ENCODE measurements around the gene FAAP24.
"Not testable (repeated sequence)": the region's sequence is repeated elsewhere in the genome, so short reads cannot be mapped to it uniquely, and the experiment has no call there.

FAAP24 gene

DNA sequence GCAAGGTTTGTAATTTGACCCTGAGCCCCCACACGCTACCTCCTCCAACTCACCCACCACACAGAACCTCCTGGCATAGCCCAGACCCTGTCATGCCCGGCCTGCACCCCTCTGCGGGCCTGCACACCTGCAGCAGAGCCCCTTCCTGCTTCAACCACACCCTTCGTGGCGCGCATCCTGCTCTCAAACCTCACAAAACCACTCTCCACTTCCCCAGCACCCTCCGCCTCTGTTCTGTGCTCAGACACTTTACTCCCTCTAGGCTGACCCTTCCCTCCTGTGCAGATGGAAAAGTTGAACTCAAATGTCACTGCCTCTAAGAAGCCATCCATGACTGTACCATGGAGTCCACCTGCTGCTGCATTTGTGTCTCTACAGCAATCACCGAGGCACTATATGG is 28.5 kb downstream of the FAAP24 start:
- DNase-seq, result no peak

GRCh38 chr19:33000910-33001309 is 28.9 kb downstream of the FAAP24 start:
- no peak for DNase-seq

GRCh38 chr19:33002126-33002865 is 30.3 kb downstream of the FAAP24 start:
- DNase-seq, result not testable (repeated sequence)

DNA sequence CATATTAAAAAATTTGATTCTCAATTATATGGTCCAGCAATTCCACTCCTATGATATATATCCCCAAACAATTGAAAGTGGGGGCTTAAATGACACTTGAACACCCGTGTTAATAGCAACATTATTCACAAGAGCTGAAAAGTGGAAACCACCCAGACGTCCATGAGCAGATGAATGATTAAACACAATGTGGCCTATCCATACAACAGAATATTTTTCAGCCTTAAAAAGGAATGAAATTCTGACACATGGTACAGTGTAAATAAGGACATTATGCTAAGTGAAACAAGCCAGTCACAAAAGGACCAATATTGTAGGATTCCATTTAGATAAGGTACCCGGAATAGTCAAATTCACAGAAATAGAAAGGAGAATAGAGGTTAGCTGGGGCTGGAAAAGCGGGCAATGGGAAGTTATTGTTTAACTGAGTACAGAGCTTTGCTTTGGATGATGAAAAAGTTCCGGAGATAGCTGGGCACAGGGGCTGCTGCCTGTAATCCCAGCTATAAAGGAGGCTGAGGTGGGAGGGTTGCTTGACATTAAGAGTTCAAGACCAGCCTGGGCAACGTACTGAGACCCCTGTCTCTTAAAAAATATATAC is 31.5 kb downstream of the FAAP24 start:
- DNase-seq, result not testable (repeated sequence)

- no peak for DNase-seq
Observed at GRCh38 chr19:33005440-33005839, 33.4 kb downstream of the FAAP24 start.

DNA sequence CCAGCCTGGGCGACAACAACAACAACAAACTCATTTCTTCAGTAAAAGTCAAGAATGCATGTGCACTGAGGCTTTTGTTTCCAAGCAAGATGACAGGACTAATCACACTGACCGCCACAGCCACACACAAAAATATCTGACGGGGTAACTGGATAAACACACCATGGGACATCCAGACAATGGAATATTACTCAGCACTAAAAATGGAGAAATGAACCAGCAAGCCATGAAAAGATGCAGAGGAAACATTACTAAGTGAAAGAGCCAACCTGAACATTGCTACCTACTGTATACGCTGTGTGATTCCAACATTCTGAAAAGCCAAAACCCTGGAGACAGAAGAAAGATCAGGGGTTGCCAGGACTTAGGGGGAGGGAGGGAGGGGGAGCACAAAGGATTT is 36.7 kb downstream of the FAAP24 start:
- DNase-seq, result no peak

DNA sequence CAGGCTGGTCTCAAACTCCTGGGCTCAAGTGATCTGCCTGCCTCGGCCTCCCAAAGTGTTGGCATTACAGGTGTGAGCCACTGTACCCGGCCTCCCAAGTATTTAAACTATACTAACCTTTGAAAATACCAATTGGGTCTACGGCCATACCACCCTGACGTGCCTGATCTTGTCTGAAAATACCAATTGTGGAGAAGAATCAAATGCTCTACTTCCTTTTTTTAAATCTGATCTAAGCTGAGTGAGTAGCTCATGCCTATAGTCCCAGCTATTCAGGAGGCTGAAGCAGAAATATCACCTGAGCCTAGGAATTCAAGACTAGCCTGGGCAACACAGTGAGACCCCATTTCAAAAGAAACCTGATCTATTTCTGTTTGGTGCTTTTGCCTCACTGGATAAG is 38.8 kb downstream of the FAAP24 start:
- DNase-seq, result not testable (repeated sequence)

GRCh38 chr19:33022472-33023116 is 50.6 kb downstream of the FAAP24 start:
- DNase-seq, result no peak

DNA sequence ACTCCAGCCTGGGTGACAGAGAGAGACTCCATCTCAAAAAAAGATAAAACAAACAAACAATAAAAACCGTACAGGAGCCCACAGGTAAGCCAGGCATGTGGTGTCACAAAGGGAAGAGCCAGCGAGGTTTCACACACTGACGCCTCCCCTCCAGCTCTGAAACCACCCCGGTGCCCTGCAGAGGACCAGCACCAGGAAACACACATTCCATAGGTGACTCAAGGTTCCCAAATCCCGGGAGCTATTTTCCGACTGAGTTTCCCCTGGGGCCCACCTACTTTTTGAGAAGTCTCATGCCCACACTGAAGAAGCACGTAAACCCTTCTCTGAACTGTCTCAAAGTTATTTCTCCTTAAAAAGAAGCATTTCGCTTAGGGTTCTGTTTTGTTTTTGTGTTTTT is 52.4 kb downstream of the FAAP24 start:
- no peak for DNase-seq

DNA sequence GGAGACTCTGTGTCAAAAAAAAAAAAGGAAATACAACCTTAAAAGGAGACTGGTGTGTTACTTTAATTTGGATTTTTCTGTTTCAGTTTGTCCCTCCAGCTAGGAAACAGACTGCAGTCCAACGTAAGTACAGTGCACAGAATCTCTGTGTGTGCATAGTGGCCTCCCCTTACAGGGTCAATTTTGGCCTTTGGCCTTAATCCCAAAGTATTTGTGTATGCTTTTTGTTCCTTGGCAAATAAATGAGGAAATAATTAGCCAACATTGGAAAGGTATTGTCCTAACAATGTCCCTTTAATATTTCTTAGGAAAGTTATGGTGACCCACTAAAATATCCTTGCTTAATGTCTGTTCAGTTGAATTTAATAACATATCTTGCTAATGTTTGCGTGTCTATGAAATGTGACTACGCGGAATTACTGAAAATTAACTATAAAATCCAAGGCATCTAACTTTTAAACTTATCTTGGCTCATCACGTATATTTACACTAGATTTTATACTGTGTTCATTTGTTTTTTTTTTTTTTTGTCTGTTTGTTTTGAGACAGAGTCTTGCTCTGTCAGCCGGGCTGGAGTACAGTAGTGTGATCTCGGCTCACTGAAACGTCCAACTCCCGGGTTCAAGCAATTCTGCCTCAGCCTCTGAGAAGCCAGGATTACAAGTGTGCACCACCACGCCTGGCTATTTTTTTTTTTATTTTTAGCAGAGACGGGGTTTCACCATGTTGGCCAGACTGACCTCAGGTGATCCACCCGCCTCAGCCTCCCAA is 53.6 kb downstream of the FAAP24 start:
- not testable (repeated sequence) for DNase-seq

DNA sequence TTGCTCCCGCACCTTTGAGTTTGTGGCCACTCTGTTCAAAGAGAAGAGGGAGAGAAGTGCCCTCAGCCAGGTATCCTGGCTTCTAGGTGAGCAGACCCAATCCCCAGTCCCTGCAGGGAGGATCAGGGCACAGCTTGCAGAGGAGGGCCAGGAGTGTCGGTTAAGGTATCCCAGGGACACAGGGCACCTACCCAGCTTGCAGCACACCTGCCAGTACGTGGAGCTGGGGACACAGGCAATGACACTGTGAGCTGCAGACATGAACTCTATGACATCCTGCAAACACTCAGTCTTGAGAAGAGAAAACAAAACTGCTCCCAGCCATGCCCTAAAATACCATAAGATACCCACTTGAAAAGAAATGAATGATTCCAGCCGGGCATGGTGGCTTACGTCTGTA is 54.6 kb downstream of the FAAP24 start:
- not testable (repeated sequence) for DNase-seq

Data from SHP77 treated with DMSO at 0.1 percent for 48 hours (cell line).